ENCODE results near the gene BBS12.

BBS12 gene

GRCh38 chr4:122718281-122718680 is 14.2 kb upstream of the BBS12 start:
- Histone ChIP-seq H3K27me3 (ENCODE audit: control insufficient read depth, insufficient read depth, low read length) (no peaks in the 10 kb centered on the region), H3K27ac (ENCODE audit: low read length) (no peak overlapping the region), H3K4me1 (ENCODE audit: control insufficient read depth, low read depth, low read length) (no peaks in the 10 kb centered on the region), H3K4me3 (ENCODE audit: low read length) (no peak overlapping the region), H3K9me3 (ENCODE audit: control insufficient read depth, low read depth, low read length) (no peaks in the 10 kb centered on the region), H3K36me3 (ENCODE audit: control insufficient read depth, low read depth, low read length) (no peaks in the 10 kb centered on the region), H3K9ac (ENCODE audit: low read length) (no peak overlapping the region)

GRCh38 chr4:122722256-122722655 is 10.2 kb upstream of the BBS12 start:
- Histone ChIP-seq H3K27me3 (ENCODE audit: control insufficient read depth, insufficient read depth, low read length) (no peaks in the 10 kb centered on the region), H3K9ac (ENCODE audit: low read length) (no peak overlapping the region), H3K4me3 (ENCODE audit: low read length) (no peak overlapping the region), H3K4me1 (ENCODE audit: control insufficient read depth, low read depth, low read length) (no peaks in the 10 kb centered on the region), H3K27ac (ENCODE audit: low read length) (no peak overlapping the region), H3K36me3 (ENCODE audit: control insufficient read depth, low read depth, low read length) (no peaks in the 10 kb centered on the region), H3K9me3 (ENCODE audit: control insufficient read depth, low read depth, low read length) (no peaks in the 10 kb centered on the region)

GRCh38 chr4:122728856-122729255 is 3.6 kb upstream of the BBS12 start:
- Histone ChIP-seq H3K4me3 (ENCODE audit: low read length) (no peak overlapping the region), H3K27ac (ENCODE audit: low read length) (no peak overlapping the region), H3K4me1 (ENCODE audit: control insufficient read depth, low read depth, low read length) (peaks cover 12% of the 10 kb centered on the region), H3K27me3 (ENCODE audit: control insufficient read depth, insufficient read depth, low read length) (no peaks in the 10 kb centered on the region), H3K9me3 (ENCODE audit: control insufficient read depth, low read depth, low read length) (no peaks in the 10 kb centered on the region), H3K9ac (ENCODE audit: low read length) (no peak overlapping the region), H3K36me3 (ENCODE audit: control insufficient read depth, low read depth, low read length) (no peaks in the 10 kb centered on the region)

- Histone ChIP-seq H3K9ac (ENCODE audit: low read length) (peak overlapping the region; percentile 30), H3K27ac (ENCODE audit: low read length) (no peak overlapping the region)
Measured at GRCh38 chr4:122731676-122732075, 828 bp upstream of the BBS12 start.

GRCh38 chr4:122733787-122734120 is 1.2 kb downstream of the BBS12 start:
- peak overlapping the region; percentile 95 for H3K4me3 ChIP-seq (ENCODE audit: low read length)
- H3K27ac ChIP-seq (ENCODE audit: low read length) = peak overlapping the region; percentile 64
- peaks cover 6% of the 10 kb centered on the region for H3K9me3 ChIP-seq (ENCODE audit: control insufficient read depth, low read depth, low read length)
- H3K9ac ChIP-seq (ENCODE audit: low read length) = peak overlapping the region; percentile 54
- H3K36me3 ChIP-seq (ENCODE audit: control insufficient read depth, low read depth, low read length) = no peaks in the 10 kb centered on the region
- peaks cover 13% of the 10 kb centered on the region for H3K4me1 ChIP-seq (ENCODE audit: control insufficient read depth, low read depth, low read length)
- no peaks in the 10 kb centered on the region for H3K27me3 ChIP-seq (ENCODE audit: control insufficient read depth, insufficient read depth, low read length)

More at GRCh38 chr4:122731676-122732075, 828 bp upstream of the BBS12 start:
- H3K9me3 ChIP-seq (ENCODE audit: control insufficient read depth, low read depth, low read length) = no peaks in the 10 kb centered on the region
- H3K4me3 ChIP-seq (ENCODE audit: low read length) = peak overlapping the region; percentile 62
- no peaks in the 10 kb centered on the region for H3K27me3 ChIP-seq (ENCODE audit: control insufficient read depth, insufficient read depth, low read length)
- H3K4me1 ChIP-seq (ENCODE audit: control insufficient read depth, low read depth, low read length) = peaks cover 13% of the 10 kb centered on the region
- H3K36me3 ChIP-seq (ENCODE audit: control insufficient read depth, low read depth, low read length) = no peaks in the 10 kb centered on the region

- Histone ChIP-seq H3K9ac (ENCODE audit: low read length) (no peak overlapping the region), H3K4me3 (ENCODE audit: low read length) (no peak overlapping the region), H3K27ac (ENCODE audit: low read length) (no peak overlapping the region), H3K4me1 (ENCODE audit: control insufficient read depth, low read depth, low read length) (no peaks in the 10 kb centered on the region), H3K27me3 (ENCODE audit: control insufficient read depth, insufficient read depth, low read length) (no peaks in the 10 kb centered on the region), H3K36me3 (ENCODE audit: control insufficient read depth, low read depth, low read length) (no peaks in the 10 kb centered on the region), H3K9me3 (ENCODE audit: control insufficient read depth, low read depth, low read length) (peaks cover 6% of the 10 kb centered on the region)
Measured at GRCh38 chr4:122739174-122739573, 6.7 kb downstream of the BBS12 start.

- Histone ChIP-seq H3K4me3 (ENCODE audit: low read length) (no peak overlapping the region), H3K27me3 (ENCODE audit: control insufficient read depth, insufficient read depth, low read length) (no peaks in the 10 kb centered on the region), H3K27ac (ENCODE audit: low read length) (no peak overlapping the region), H3K9ac (ENCODE audit: low read length) (no peak overlapping the region), H3K36me3 (ENCODE audit: control insufficient read depth, low read depth, low read length) (no peaks in the 10 kb centered on the region), H3K4me1 (ENCODE audit: control insufficient read depth, low read depth, low read length) (peaks cover 7% of the 10 kb centered on the region), H3K9me3 (ENCODE audit: control insufficient read depth, low read depth, low read length) (no peaks in the 10 kb centered on the region)
Measured at GRCh38 chr4:122742933-122743829, 10.7 kb downstream of the BBS12 start.

- H3K27ac ChIP-seq (ENCODE audit: low read length) = no peak overlapping the region
- no peak overlapping the region for H3K4me3 ChIP-seq (ENCODE audit: low read length)
- no peaks in the 10 kb centered on the region for H3K27me3 ChIP-seq (ENCODE audit: control insufficient read depth, insufficient read depth, low read length)
- peaks cover 7% of the 10 kb centered on the region for H3K4me1 ChIP-seq (ENCODE audit: control insufficient read depth, low read depth, low read length)
- H3K9ac ChIP-seq (ENCODE audit: low read length) = no peak overlapping the region
- H3K36me3 ChIP-seq (ENCODE audit: control insufficient read depth, low read depth, low read length) = no peaks in the 10 kb centered on the region
- H3K9me3 ChIP-seq (ENCODE audit: control insufficient read depth, low read depth, low read length) = no peaks in the 10 kb centered on the region
Measured at GRCh38 chr4:122744229-122744628, 11.7 kb downstream of the BBS12 start.

GRCh38 chr4:122746485-122746965 is 14.0 kb downstream of the BBS12 start:
- Histone ChIP-seq H3K9me3 (ENCODE audit: control insufficient read depth, low read depth, low read length) (no peaks in the 10 kb centered on the region), H3K4me3 (ENCODE audit: low read length) (no peak overlapping the region), H3K27ac (ENCODE audit: low read length) (no peak overlapping the region), H3K36me3 (ENCODE audit: control insufficient read depth, low read depth, low read length) (no peaks in the 10 kb centered on the region), H3K4me1 (ENCODE audit: control insufficient read depth, low read depth, low read length) (peaks cover 7% of the 10 kb centered on the region), H3K9ac (ENCODE audit: low read length) (no peak overlapping the region), H3K27me3 (ENCODE audit: control insufficient read depth, insufficient read depth, low read length) (no peaks in the 10 kb centered on the region)

- H3K9ac ChIP-seq (ENCODE audit: low read length) = no peak overlapping the region
- H3K4me1 ChIP-seq (ENCODE audit: control insufficient read depth, low read depth, low read length) = peaks cover 7% of the 10 kb centered on the region
- H3K27ac ChIP-seq (ENCODE audit: low read length) = no peak overlapping the region
- no peaks in the 10 kb centered on the region for H3K9me3 ChIP-seq (ENCODE audit: control insufficient read depth, low read depth, low read length)
- H3K4me3 ChIP-seq (ENCODE audit: low read length) = no peak overlapping the region
- H3K36me3 ChIP-seq (ENCODE audit: control insufficient read depth, low read depth, low read length) = no peaks in the 10 kb centered on the region
- no peaks in the 10 kb centered on the region for H3K27me3 ChIP-seq (ENCODE audit: control insufficient read depth, insufficient read depth, low read length)
Measured at GRCh38 chr4:122747068-122747467, 14.6 kb downstream of the BBS12 start.

- Histone ChIP-seq H3K36me3 (ENCODE audit: control insufficient read depth, low read depth, low read length) (no peaks in the 10 kb centered on the region), H3K4me1 (ENCODE audit: control insufficient read depth, low read depth, low read length) (peaks cover 7% of the 10 kb centered on the region), H3K9ac (ENCODE audit: low read length) (no peak overlapping the region), H3K27me3 (ENCODE audit: control insufficient read depth, insufficient read depth, low read length) (no peaks in the 10 kb centered on the region), H3K4me3 (ENCODE audit: low read length) (no peak overlapping the region), H3K27ac (ENCODE audit: low read length) (no peak overlapping the region), H3K9me3 (ENCODE audit: control insufficient read depth, low read depth, low read length) (no peaks in the 10 kb centered on the region)
Measured at GRCh38 chr4:122747883-122748282, 15.4 kb downstream of the BBS12 start.

All from iPS-18a (cell line).